OCI-LY1 (cell line): ENCODE results near the gene GIGYF2.
"Not testable (repeated sequence)": the region's sequence is repeated elsewhere in the genome, so short reads cannot be mapped to it uniquely, and the experiment has no call there.

Experiments used
- H2AFZ ChIP-seq: fragments of 200-600 bp; sonication (generic), shearing (Covaris generic); 2 replicates; pipeline ENCODE4 v1.6.0; 2014; ENCODE audit warnings: antibody characterized with exemption, mild to moderate bottlenecking, low read length
- H3F3A ChIP-seq: fragments of 200-600 bp; sonication (generic), shearing (Covaris generic); 2 replicates; pipeline ENCODE4 v1.6.0; 2014; ENCODE audit warnings: mild to moderate bottlenecking, antibody characterized with exemption, low read length, moderate library complexity; ENCODE audit not compliant: insufficient read depth
- H3K27ac ChIP-seq: fragments of 200-600 bp; sonication (generic); 2 replicates; pipeline ENCODE4 v1.5.1; 2014; ENCODE audit warnings: low read length, mixed run types, mild to moderate bottlenecking, low read depth; ENCODE audit not compliant: poor library complexity, severe bottlenecking
- H3K27me3 ChIP-seq: fragments of 200-600 bp; sonication (generic); 2 replicates; pipeline ENCODE4 v1.6.0; 2014; ENCODE audit warnings: antibody characterized with exemption, mild to moderate bottlenecking, low read length, moderate library complexity; ENCODE audit not compliant: insufficient read depth
- H3K36me3 ChIP-seq: fragments of 200-600 bp; sonication (generic); 2 replicates; pipeline ENCODE4 v1.6.1; 2014; ENCODE audit warnings: mild to moderate bottlenecking, antibody characterized with exemption, low read length, moderate library complexity, mixed read lengths; ENCODE audit not compliant: insufficient read depth
- H3K4me1 ChIP-seq: fragments of 200-600 bp; sonication (generic); 2 replicates; pipeline ENCODE4 v1.5.1; 2014; ENCODE audit warnings: mild to moderate bottlenecking, low read length, moderate library complexity; ENCODE audit not compliant: insufficient read depth, severe bottlenecking
- H3K4me2 ChIP-seq: fragments of 200-600 bp; sonication (generic), shearing (Covaris generic); 2 replicates; pipeline ENCODE4 v1.6.1; 2014; ENCODE audit warnings: low read length
- H3K4me3 ChIP-seq: fragments of 200-600 bp; sonication (generic); 2 replicates; pipeline ENCODE4 v1.5.1; 2014; ENCODE audit warnings: low read length, low read depth, mild to moderate bottlenecking, mixed read lengths; ENCODE audit not compliant: poor library complexity, severe bottlenecking
- H3K79me2 ChIP-seq: fragments of 200-600 bp; shearing (Covaris generic); 2 replicates; pipeline ENCODE4 v1.6.1; 2016; ENCODE audit warnings: mixed run types, low read length, mixed read lengths; ENCODE audit not compliant: insufficient read depth
- H3K9ac ChIP-seq: fragments of 200-600 bp; sonication (generic), shearing (Covaris generic); 2 replicates; pipeline ENCODE4 v1.6.1; 2014; ENCODE audit warnings: mild to moderate bottlenecking, low read length, mixed read lengths
- H3K9me2 ChIP-seq: fragments of 200-600 bp; sonication (generic), shearing (Covaris generic); 2 replicates; pipeline ENCODE4 v1.6.1; 2014; ENCODE audit warnings: low read depth, mild to moderate bottlenecking, low read length, mixed read lengths
- H3K9me3 ChIP-seq: fragments of 200-600 bp; shearing (Covaris generic); 2 replicates; pipeline ENCODE4 v1.6.1; 2014; ENCODE audit warnings: low read length, mixed read lengths
- H4K20me1 ChIP-seq: fragments of 200-600 bp; sonication (generic), shearing (Covaris generic); 2 replicates; pipeline ENCODE4 v1.6.0; 2016; ENCODE audit warnings: mild to moderate bottlenecking, low read length; ENCODE audit not compliant: insufficient read depth
- CTCF ChIP-seq: fragments of 200-600 bp; sonication (generic), shearing (Covaris generic); IDR thresholded peaks from 2 replicates; pipeline ENCODE4 v1.5.1; 2017; ENCODE audit warnings: mild to moderate bottlenecking, antibody characterized with exemption, low read length, moderate library complexity, mixed read lengths
- EZH2 ChIP-seq: fragments of 200-600 bp; sonication (generic), shearing (Covaris generic); IDR thresholded peaks from 2 replicates; pipeline ENCODE4 v1.8.0; 2017; ENCODE audit warnings: borderline replicate concordance, mixed run types, mild to moderate bottlenecking, antibody characterized with exemption, low read length, moderate library complexity, mixed read lengths

GIGYF2 gene

DNA sequence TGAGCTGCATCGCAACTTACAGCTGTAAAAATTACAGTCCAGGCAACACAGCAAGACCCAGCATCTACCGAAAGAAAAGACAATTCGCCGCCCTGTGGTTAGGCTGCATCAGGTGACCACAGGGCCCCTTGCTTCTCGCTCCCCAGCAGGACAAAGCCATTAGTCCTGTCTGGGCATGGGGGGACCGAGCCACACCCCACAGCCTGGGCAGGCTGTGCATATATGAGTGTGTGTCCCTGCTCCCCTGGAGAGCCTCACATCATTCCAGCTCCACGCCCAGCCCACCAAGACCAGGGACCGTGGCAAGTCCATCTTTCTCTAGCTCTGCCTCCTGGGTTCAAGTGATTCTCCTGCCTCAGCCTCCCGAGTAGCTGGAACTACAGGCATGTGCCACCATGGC is 206.9 kb downstream of the GIGYF2 start:
- Histone ChIP-seq H3K4me2 (no peak overlapping the region), H3K9ac (no peak overlapping the region), H3K27me3 (0 out of 2 replicates have a peak, but pooled peaks cover 8% of the 10 kb centered on the region), H3K9me2 (no peaks in the 10 kb centered on the region), H3K27ac (no peak overlapping the region), H3K4me3 (no peak overlapping the region), H3K36me3 (no peaks in the 10 kb centered on the region), H3F3A (no peaks in the 10 kb centered on the region), H3K79me2 (no peaks in the 10 kb centered on the region), H4K20me1 (no peaks in the 10 kb centered on the region), H3K4me1 (no peaks in the 10 kb centered on the region), H2AFZ (no peak overlapping the region), H3K9me3 (no peaks in the 10 kb centered on the region)
- no peak for TF ChIP-seq CTCF
- TF ChIP-seq EZH2: no peak

DNA sequence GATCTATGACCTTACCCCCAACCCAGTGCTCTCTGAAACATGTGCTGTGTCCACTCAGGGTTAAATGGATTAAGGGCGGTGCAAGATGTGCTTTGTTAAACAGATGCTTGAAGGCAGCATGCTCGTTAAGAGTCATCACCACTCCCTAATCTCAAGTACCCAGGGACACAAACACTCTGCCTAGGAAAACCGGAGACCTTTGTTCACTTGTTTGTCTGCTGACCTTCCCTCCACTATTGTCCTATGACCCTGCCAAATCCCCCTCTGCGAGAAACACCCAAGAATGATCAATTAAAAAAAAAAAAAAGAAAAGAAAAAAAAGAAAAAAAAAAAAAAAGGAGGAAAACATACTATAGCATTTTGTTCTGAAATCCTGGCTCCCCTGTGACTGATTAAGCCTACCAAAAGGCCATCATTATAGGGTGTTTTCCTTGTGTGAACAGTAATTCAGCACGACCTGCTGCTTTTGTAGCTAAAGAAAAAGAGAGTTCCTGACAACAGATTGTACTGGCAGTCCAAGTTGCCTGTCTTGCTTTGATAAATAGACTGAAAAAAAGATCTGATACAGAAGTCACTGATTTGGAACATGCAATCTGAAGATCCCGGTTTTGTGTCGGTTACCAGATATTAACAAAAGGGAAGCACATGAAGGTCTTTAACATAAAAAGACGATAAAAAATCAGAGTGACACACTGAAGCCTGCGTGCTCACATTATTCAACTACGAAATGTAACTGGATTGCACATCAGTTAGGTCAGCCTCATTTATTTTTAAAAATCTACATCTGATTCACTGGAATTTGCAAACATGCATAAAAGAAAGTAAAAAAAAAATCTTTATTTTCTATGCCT is 210.0 kb downstream of the GIGYF2 start:
- H3F3A ChIP-seq, H3K79me2 ChIP-seq, H3K36me3 ChIP-seq, H3K4me2 ChIP-seq, H3K4me1 ChIP-seq, H3K4me3 ChIP-seq, H3K9ac ChIP-seq, H3K9me2 ChIP-seq, H4K20me1 ChIP-seq, H2AFZ ChIP-seq, H3K27ac ChIP-seq: not testable (repeated sequence)
- H3K9me3 ChIP-seq: peaks cover 10% of the 10 kb centered on the region
- 0 out of 2 replicates have a peak, but pooled peaks cover 13% of the 10 kb centered on the region for H3K27me3 ChIP-seq

- H3K27ac ChIP-seq, H2AFZ ChIP-seq, H3K9ac ChIP-seq, H4K20me1 ChIP-seq, H3K36me3 ChIP-seq, H3K79me2 ChIP-seq, H3K4me1 ChIP-seq, H3F3A ChIP-seq, H3K4me2 ChIP-seq, H3K9me2 ChIP-seq, H3K27me3 ChIP-seq, H3K4me3 ChIP-seq: not testable (repeated sequence)
- peaks cover 14% of the 10 kb centered on the region for H3K9me3 ChIP-seq
These were observed 210.6 kb downstream of the GIGYF2 start for GRCh38 chr2:232907718-232908085.

DNA sequence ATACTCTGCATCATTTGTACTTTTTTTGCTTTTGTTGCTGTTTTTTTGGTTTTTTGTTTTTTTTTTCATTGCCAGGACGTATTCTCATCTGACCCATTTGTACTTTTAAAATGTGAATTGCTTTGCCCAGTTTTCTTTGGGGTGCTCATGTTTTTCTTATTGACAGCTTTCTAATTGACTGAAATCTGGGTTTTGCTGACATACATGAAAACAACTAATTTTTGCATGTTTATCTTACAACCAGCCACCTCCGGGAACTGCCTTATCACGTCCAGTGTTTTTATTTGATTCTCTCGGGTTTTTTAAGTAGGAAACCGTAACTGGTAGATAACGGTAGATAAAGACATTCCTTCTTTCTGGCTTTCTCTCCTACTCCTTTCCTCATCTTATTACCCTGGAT is 211.6 kb downstream of the GIGYF2 start:
- Histone ChIP-seq H3K36me3 (no peaks in the 10 kb centered on the region), H3K9me2 (no peaks in the 10 kb centered on the region), H3K4me3 (no peak overlapping the region), H4K20me1 (no peaks in the 10 kb centered on the region), H3K4me2 (no peak overlapping the region), H3K9me3 (peaks cover 14% of the 10 kb centered on the region), H3K27me3 (0 out of 2 replicates have a peak, but pooled peaks cover 5% of the 10 kb centered on the region), H3F3A (no peaks in the 10 kb centered on the region), H3K27ac (no peak overlapping the region), H3K9ac (no peak overlapping the region), H3K79me2 (no peaks in the 10 kb centered on the region), H2AFZ (no peak overlapping the region), H3K4me1 (no peaks in the 10 kb centered on the region)
- no peak for TF ChIP-seq EZH2
